A549 (cell line): Measurements from ENCODE around the gene HEG1. TPM values are rescaled to one million over a fixed set of nuclear protein-coding genes. Genes with fewer than 3 reads are reported as not detected.

ENCODE experiments used
- ATAC-seq, 2 experiments: fragments of 200-7000 bp in 1 of 2; fragments of >200 bp in 1 of 2; cut with Nextera tagmentation in 1 of 2; cut with Tn5 transposase in 1 of 2; 3 replicates each; pipeline versions ENCODE4 v1.8.0 to v1.9.1; 2018 to 2020; ENCODE audit warnings: mild to moderate bottlenecking in 1 of 2, moderate library complexity in 1 of 2
- CTCF ChIA-PET: fragments of 300-600 bp; sonication (Branson Sonifier 250); formaldehyde crosslinking; extraction: SDS; loops from one replicate; lab custom pipeline; 2021; ENCODE audit warnings: antibody characterized with exemption, inconsistent platforms; lab: Yijun Ruan, JAX
- POLR2A ChIA-PET: fragments of 350-600 bp; formaldehyde crosslinking; extraction: SDS; loops from one replicate; lab custom pipeline; 2021; ENCODE audit warnings: antibody characterized with exemption, inconsistent platforms; lab: Yijun Ruan, JAX
- DNase-seq, 2 experiments: peaks; one replicate each; pipeline versions ENCODE4 v3.0.0 to v3.0.0-alpha.2; 2011 to 2016; ENCODE audit warnings: low read depth in 1 of 2, low spot score in 1 of 2
- FAIRE-seq: peaks from 2 replicates; lab custom pipeline; 2011; peaks lifted over from hg19 to GRCh38; lab: Jason Lieb, UNC
- H3K27ac ChIP-seq, 2 experiments: fragments of >200 bp; sonication (Bioruptor Twin); formaldehyde crosslinking; 3 replicates each; pipeline ENCODE4 v1.5.1; 2016 to 2017
- H3K4me1 ChIP-seq: fragments of >200 bp; sonication (Bioruptor Twin); formaldehyde crosslinking; 3 replicates; pipeline ENCODE4 v1.6.1; 2016
- H3K4me2 ChIP-seq: fragments of >200 bp; sonication (Bioruptor Twin); formaldehyde crosslinking; 3 replicates; pipeline ENCODE4 v1.6.1; 2016
- H3K4me3 ChIP-seq: fragments of >200 bp; sonication (Bioruptor Twin); formaldehyde crosslinking; 3 replicates; pipeline ENCODE4 v1.5.1; 2016
- H3K9me3 ChIP-seq: fragments of >200 bp; sonication (Bioruptor Twin); formaldehyde crosslinking; 3 replicates; pipeline ENCODE4 v1.6.1; 2016
- CEBPB ChIP-seq, 2 experiments: fragments of >200 bp in 1 of 2; sonication (Bioruptor Twin) in 1 of 2; formaldehyde crosslinking in 1 of 2; IDR thresholded peaks; 2 replicates each; pipeline ENCODE4 v1.6.1; 2012 to 2016
- EHMT2 ChIP-seq: fragments of 200-600 bp; sonication (generic); IDR thresholded peaks from 2 replicates; pipeline ENCODE4 v1.6.1; 2016; ENCODE audit warnings: antibody characterized with exemption, low read depth, mild to moderate bottlenecking, moderate library complexity
- EP300 ChIP-seq, 2 experiments: fragments of >200 bp; sonication (Bioruptor Twin); formaldehyde crosslinking; IDR thresholded peaks; 2 replicates in 1 of 2; 3 replicates in 1 of 2; pipeline ENCODE4 v1.6.1; 2016 to 2017
- FOSB ChIP-seq: fragments of 250-450 bp; sonication (Bioruptor Pico); IDR thresholded peaks from 2 replicates; pipeline ENCODE4 v1.5.0; 2020; ENCODE audit warnings: mild to moderate bottlenecking, moderate library complexity
- FOXS1 ChIP-seq: fragments of 250-450 bp; sonication (Bioruptor Pico); IDR thresholded peaks from 2 replicates; pipeline ENCODE4 v1.5.0; 2020; ENCODE audit warnings: mild to moderate bottlenecking, moderate library complexity
- KDM1A ChIP-seq: fragments of 200-600 bp; sonication (generic); IDR thresholded peaks from 2 replicates; pipeline ENCODE4 v1.6.1; 2016; ENCODE audit warnings: low read depth, mild to moderate bottlenecking
- MAFK ChIP-seq: fragments of 450-650 bp; IDR thresholded peaks from 2 replicates; pipeline ENCODE4 v1.6.1; 2014; ENCODE audit not compliant: partially characterized antibody
- POLR2AphosphoS2 ChIP-seq: conservative IDR thresholded peaks from 2 replicates; pipeline ENCODE4 v1.6.1; 2012; ENCODE audit warnings: low read length, improper control_type of control experiment, inconsistent platforms
- RARB ChIP-seq: fragments of 250-450 bp; sonication (Bioruptor Pico); IDR thresholded peaks from 2 replicates; pipeline ENCODE4 v1.8.0; 2021; ENCODE audit warnings: mild to moderate bottlenecking, moderate library complexity
- RCOR1 ChIP-seq: fragments of 150-350 bp; IDR thresholded peaks from 2 replicates; pipeline ENCODE4 v1.6.1; 2014; ENCODE audit warnings: antibody characterized with exemption, low read length, low read depth
- ZC3H11A ChIP-seq: fragments of 450-650 bp; IDR thresholded peaks from 2 replicates; pipeline ENCODE4 v1.6.1; 2014; ENCODE audit warnings: antibody characterized with exemption, mild to moderate bottlenecking
- ZNF302 ChIP-seq: fragments of 250-450 bp; sonication (Bioruptor Pico); IDR thresholded peaks from 2 replicates; pipeline ENCODE4 v1.9.0; 2021; ENCODE audit warnings: inconsistent platforms, mild to moderate bottlenecking, moderate library complexity
- WGBS: methylation state at CpG from one replicate; pipeline ENCODE4 v1.1.6; 2017; ENCODE audit errors: missing lambda C conversion rate; 5-methylcytosine and 5-hydroxymethylcytosine counted together
- polyA plus RNA-seq, 4 experiments: library from polyadenylated mRNA; depleted of rRNA in 3 of 4; stranded (reverse); fragments of >200 nt; fragmentation: RNase III in 1 of 4; extraction: RNeasy Plus Mini Kit Qiagen cat#74134 plus additional on column Dnase treatment in 1 of 4; gene quantifications; 2 replicates in 3 of 4; 3 replicates in 1 of 4; pipeline ENCODE4 v1.2.3, GENCODE V29; 2011 to 2017
- TF ChIP-seq, protein P1 (sequence below): IDR thresholded peaks from 2 replicates; pipeline ENCODE4 v1.6.1; 2012
- TF ChIP-seq, protein P2 (sequence below): fragments of >200 bp; sonication (Bioruptor Twin); formaldehyde crosslinking; IDR thresholded peaks from 3 replicates; pipeline ENCODE4 v1.5.1; 2016
- TF ChIP-seq, protein P3 (sequence below): fragments of 150-350 bp; IDR thresholded peaks from 2 replicates; pipeline ENCODE4 v1.6.1; 2014; ENCODE audit warnings: low read depth, mild to moderate bottlenecking, low read length
- TF ChIP-seq, protein P4 (sequence below): fragments of 250-450 bp; sonication (Bioruptor Pico); IDR thresholded peaks from 2 replicates; pipeline ENCODE4 v1.5.0; 2020; ENCODE audit warnings: low read depth, mild to moderate bottlenecking, moderate library complexity
- TF ChIP-seq, protein P5 (sequence below): IDR thresholded peaks from 2 replicates; pipeline ENCODE4 v1.6.1; 2012

Gene HEG1
- polyA plus RNA-seq, 2 of the 4 experiments (the other 2 are of a cell fraction), result 5.4 to 5.6 TPM

DNA sequence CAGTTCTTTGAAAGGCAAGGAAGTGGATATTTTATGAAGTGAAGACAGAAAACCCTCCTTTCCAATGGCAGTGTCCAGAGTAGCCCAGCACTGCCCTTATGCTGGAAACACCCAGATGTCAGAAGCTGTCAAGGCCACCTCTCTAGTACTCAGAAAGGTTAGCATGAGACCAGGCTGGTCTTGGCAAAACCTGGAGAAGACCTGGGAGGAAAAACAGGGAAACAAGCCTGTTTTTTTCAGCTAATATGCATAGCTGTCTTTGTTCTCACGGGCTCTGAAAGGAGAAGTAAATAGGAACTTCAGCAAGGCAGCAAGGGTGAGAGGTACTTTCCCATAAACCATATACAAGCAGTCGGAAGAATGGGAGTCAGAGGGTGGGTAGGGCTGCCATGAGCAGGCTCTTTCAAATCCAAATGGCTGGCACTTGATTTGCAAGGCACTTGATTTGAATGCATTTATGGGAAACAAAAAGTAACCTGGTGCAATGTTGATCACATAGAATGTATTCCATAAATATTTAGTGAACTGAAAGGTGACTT, 55.8 kb downstream of the HEG1 start (continued):
- TF ChIP-seq, protein P1, sequence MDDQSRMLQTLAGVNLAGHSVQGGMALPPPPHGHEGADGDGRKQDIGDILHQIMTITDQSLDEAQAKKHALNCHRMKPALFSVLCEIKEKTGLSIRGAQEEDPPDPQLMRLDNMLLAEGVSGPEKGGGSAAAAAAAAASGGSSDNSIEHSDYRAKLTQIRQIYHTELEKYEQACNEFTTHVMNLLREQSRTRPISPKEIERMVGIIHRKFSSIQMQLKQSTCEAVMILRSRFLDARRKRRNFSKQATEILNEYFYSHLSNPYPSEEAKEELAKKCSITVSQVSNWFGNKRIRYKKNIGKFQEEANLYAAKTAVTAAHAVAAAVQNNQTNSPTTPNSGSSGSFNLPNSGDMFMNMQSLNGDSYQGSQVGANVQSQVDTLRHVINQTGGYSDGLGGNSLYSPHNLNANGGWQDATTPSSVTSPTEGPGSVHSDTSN, result no peak

DNA sequence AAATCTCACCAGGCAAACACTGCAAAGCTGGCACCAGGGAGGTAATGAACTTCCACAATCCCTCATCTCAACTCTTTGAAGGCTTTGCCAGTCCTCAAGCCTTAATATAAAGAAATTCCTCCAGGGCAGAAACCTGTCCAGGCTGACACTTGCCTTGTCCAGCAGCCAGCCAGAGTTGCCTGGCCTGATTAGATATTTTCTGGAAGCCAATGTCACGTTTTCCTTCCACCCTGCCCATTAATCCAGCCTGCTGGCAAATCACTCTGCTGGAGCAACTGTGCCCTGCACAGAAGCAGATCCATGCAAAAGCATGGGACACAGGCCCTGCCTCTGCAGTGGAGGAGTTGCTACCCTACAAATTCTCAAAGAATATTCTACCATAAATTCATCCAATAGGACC, 56.5 kb downstream of the HEG1 start:
- no peak overlapping the region for H3K4me3 ChIP-seq
- CTCF ChIA-PET, result no interaction called here
- TF ChIP-seq FOXS1 (CRISPR knock-in tag), result no peak
- no peak for TF ChIP-seq EP300 (IDR thresholded peaks at IDR 0.05)
- TF ChIP-seq, protein P2, sequence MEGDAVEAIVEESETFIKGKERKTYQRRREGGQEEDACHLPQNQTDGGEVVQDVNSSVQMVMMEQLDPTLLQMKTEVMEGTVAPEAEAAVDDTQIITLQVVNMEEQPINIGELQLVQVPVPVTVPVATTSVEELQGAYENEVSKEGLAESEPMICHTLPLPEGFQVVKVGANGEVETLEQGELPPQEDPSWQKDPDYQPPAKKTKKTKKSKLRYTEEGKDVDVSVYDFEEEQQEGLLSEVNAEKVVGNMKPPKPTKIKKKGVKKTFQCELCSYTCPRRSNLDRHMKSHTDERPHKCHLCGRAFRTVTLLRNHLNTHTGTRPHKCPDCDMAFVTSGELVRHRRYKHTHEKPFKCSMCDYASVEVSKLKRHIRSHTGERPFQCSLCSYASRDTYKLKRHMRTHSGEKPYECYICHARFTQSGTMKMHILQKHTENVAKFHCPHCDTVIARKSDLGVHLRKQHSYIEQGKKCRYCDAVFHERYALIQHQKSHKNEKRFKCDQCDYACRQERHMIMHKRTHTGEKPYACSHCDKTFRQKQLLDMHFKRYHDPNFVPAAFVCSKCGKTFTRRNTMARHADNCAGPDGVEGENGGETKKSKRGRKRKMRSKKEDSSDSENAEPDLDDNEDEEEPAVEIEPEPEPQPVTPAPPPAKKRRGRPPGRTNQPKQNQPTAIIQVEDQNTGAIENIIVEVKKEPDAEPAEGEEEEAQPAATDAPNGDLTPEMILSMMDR, result no peak
- no peak for TF ChIP-seq ZC3H11A
- TF ChIP-seq CEBPB (IDR thresholded peaks at IDR 0.05), result no peak
- no peak for TF ChIP-seq ZNF302 (CRISPR knock-in tag)
- TF ChIP-seq RARB, result no peak
- TF ChIP-seq, protein P3, sequence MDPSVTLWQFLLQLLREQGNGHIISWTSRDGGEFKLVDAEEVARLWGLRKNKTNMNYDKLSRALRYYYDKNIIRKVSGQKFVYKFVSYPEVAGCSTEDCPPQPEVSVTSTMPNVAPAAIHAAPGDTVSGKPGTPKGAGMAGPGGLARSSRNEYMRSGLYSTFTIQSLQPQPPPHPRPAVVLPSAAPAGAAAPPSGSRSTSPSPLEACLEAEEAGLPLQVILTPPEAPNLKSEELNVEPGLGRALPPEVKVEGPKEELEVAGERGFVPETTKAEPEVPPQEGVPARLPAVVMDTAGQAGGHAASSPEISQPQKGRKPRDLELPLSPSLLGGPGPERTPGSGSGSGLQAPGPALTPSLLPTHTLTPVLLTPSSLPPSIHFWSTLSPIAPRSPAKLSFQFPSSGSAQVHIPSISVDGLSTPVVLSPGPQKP, result no peak
- TF ChIP-seq POLR2AphosphoS2, result no peak
- TF ChIP-seq, protein P4, sequence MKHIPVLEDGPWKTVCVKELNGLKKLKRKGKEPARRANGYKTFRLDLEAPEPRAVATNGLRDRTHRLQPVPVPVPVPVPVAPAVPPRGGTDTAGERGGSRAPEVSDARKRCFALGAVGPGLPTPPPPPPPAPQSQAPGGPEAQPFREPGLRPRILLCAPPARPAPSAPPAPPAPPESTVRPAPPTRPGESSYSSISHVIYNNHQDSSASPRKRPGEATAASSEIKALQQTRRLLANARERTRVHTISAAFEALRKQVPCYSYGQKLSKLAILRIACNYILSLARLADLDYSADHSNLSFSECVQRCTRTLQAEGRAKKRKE (CRISPR knock-in tag), result no peak
- TF ChIP-seq, protein P1, result no peak
- no peak for TF ChIP-seq EHMT2
- TF ChIP-seq, protein P5, sequence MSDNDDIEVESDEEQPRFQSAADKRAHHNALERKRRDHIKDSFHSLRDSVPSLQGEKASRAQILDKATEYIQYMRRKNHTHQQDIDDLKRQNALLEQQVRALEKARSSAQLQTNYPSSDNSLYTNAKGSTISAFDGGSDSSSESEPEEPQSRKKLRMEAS, result no peak
- no peak for TF ChIP-seq KDM1A
- TF ChIP-seq, all 56 proteins: peak for 0
- Histone ChIP-seq H3K4me1 (0 out of 3 replicates have a peak, but pooled peaks cover 9% of the 10 kb centered on the region), H3K27ac (no peak overlapping the region), H3K4me2 (no peak overlapping the region), H3K9me3 (no peaks in the 10 kb centered on the region)
- DNase-seq (no peak), ATAC-seq (no peak), FAIRE-seq (no peak)
- POLR2A ChIA-PET, result no interaction called here
- WGBS, result 64% methylated on average over 1 of the region's 1 CpG

DNA sequence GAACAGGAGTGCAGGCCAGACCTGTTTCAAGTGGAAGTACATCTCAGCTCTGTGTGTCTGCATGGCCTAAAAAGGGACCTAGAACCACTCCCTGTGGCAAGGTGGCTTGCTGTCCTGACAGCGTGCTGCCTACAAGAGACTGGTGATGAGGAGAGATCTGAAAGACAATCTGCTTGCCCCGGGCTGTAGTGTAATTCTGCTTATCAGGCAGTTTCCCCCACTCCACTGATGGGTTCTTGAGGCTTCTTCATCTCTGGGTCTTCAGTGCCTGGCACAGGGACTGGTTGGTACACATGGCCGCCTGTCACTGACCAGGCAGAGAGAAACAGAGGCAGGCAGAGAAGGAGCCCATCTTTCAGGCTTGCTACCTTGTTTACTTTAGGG, 57.6 kb downstream of the HEG1 start:
- CTCF ChIA-PET, result interaction anchor here (6.3 kb wide), 1 partner anchor 440 kb away, joined by 96 read pairs; no protein-coding TSS in a partner anchor

More for the DNA sequence above, 57.6 kb downstream of the HEG1 start:
- Histone ChIP-seq H3K4me2 (no peak overlapping the region), H3K4me1 (0 out of 3 replicates have a peak, but pooled peaks cover 5% of the 10 kb centered on the region), H3K4me3 (no peak overlapping the region)
- DNase-seq, result no peak
- 88% methylated on average over 3 of the region's 3 CpGs for WGBS
- FAIRE-seq, result no peak
- TF ChIP-seq RCOR1 (no peak), FOSB (CRISPR knock-in tag) (no peak), MAFK (peak; percentile 44), KDM1A (no peak)
- TF ChIP-seq, all 56 proteins: peak for 1
- POLR2A ChIA-PET, result no interaction called here
- no peak for ATAC-seq
- Histone ChIP-seq H3K27ac (no peak overlapping the region), H3K9me3 (no peaks in the 10 kb centered on the region)
